Measurements from ENCODE around the gene MT1H.

MT1H gene

DNA sequence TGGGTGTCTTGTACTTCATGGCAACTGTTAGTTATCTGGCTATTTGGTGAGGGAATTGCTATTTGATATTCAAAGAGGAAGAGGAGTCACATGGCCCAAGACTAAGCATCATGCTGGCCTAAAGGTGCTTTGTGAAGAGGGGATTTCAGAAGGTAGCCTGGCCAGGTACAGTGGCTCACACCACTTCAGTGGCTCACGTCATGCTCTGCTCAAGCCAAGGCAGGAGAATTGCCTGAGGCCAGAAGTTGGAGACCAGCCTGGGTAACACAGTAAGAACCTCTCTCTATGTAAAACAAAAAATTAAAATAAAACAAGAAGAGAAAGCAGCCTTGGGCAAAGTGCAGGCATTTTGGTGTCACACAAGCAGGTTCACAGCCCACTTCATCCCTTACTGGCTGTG is 24.3 kb upstream of the MT1H start:
- no peak for TF ChIP-seq CTCF (IDR thresholded peaks at IDR 0.05; ENCODE audit: insufficient read depth, low read depth, low read length, missing control alignments)
- no peak overlapping the region for H3K4me3 ChIP-seq (ENCODE audit: low read length)
- DNase-seq (ENCODE audit: low read depth): peak; percentile 51

DNA sequence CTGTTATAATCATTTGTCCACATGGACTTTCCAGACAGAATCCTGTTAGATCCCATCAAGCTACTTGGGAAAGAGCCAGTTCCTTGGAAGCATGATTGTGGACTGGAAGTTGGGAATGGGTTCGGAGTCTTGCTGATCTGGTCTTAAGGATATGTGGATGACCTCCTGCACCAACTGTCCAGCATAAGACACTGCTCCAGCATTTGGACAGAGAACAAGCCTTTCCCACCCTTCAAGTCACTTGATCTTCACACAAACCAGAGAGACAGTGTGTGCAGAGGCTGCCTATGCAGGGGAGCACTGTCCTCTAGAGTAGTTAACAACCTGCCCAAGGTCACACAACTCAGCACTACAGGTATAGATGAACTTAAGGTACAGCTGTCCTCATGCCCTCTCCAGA is 23.8 kb upstream of the MT1H start:
- H3K4me3 ChIP-seq (ENCODE audit: low read length): no peak overlapping the region
- no peak for DNase-seq (ENCODE audit: low read depth)
- TF ChIP-seq CTCF (IDR thresholded peaks at IDR 0.05; ENCODE audit: insufficient read depth, low read depth, low read length, missing control alignments): no peak

DNA sequence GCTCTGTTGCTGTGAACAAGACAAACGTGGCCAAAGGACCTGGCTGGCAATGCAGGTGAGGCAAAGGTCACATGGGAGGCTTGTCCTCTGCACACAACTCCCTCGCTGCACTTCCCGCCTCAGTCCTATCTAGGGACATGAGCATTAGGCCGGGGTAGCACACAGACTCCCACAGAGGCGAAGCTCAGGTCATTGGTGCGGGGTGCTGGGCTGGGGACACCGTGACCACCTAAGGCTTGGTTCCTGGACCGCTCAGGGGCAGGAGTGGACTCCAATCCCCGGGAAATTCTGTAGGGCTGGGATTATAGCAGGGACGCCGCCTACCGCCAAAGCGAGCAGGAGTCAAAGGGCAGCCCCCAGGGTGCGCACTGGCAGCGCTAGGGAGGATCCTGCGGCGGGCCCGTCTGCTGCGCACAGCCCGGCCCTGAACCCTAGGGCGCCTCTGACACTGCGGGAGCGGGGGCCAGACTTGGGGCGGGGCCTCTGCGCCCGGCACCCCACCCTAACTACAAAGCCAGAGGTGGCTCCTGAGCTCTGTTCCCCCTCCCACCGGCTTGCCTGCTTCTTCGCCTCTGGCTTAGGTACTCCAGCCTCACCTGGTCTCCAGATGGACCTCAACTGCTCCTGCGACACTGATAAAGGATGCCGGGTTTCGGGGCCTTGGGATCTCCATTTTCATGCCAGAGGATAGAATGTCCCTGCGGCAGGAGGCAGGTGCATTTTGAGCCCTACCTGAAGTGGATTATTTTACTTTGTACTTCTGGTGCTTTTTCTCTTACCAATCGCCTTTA is 21.8 kb upstream of the MT1H start:
- no peak for TF ChIP-seq CTCF (IDR thresholded peaks at IDR 0.05; ENCODE audit: insufficient read depth, low read depth, low read length, missing control alignments)
- H3K4me3 ChIP-seq (ENCODE audit: low read length): no peak overlapping the region
- DNase-seq (ENCODE audit: low read depth): no peak

GRCh38 chr16:56649271-56649670 is 20.3 kb upstream of the MT1H start:
- TF ChIP-seq CTCF (IDR thresholded peaks at IDR 0.05; ENCODE audit: insufficient read depth, low read depth, low read length, missing control alignments): no peak
- H3K4me3 ChIP-seq (ENCODE audit: low read length): no peak overlapping the region
- DNase-seq (ENCODE audit: low read depth): no peak

DNA sequence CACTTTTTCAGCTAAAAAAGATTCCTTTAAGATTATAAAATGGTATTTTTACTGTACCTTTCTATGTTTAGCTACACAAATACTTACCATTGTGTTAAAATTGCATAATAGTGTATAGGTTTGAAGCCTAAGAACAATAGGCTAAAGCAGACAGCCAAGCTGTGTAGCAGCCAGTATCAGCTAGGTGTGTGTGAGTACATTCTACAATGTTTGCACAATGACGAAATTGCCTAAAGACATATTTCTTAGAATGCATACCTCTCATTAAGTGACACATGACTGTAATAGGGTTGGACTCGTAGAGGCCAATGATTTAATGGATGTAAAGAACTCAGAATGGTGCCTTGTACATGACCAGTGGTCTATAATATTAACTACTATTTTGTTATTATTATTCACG is 19.8 kb upstream of the MT1H start:
- no peak overlapping the region for H3K4me3 ChIP-seq (ENCODE audit: low read length)
- peak; percentile 97 for DNase-seq (ENCODE audit: low read depth)
- TF ChIP-seq CTCF (IDR thresholded peaks at IDR 0.05; ENCODE audit: insufficient read depth, low read depth, low read length, missing control alignments): no peak

DNA sequence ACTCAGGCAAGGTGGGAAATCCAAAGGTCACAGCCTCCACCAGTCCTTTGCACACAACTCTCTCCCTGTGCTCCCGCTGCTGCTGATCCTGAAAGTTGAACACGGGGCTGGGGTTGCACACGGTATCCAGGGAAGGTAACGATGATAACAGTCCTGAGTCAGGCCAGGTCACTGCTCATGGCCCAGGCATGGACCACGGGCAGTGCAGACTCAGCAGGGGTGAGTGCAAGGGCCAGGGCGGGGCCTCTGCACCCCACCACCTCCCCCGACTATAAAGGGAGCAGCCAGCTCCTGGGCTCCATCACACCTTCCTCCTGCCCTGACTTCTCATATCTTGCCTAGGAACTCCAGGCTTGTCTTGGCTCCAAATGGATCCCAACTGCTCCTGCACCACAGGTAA is 18.0 kb upstream of the MT1H start, which contains the start of gene MT1B:
Gene MT1B (plus strand): TSS at position 301 of the 400 bp plus-strand sequence. CDS start 68 bp downstream, at position 369.
- no peak for DNase-seq (ENCODE audit: low read depth)
- H3K4me3 ChIP-seq (ENCODE audit: low read length): no peak within 1 kb of the TSS
- no peak for TF ChIP-seq CTCF (IDR thresholded peaks at IDR 0.05; ENCODE audit: insufficient read depth, low read depth, low read length, missing control alignments)

DNA sequence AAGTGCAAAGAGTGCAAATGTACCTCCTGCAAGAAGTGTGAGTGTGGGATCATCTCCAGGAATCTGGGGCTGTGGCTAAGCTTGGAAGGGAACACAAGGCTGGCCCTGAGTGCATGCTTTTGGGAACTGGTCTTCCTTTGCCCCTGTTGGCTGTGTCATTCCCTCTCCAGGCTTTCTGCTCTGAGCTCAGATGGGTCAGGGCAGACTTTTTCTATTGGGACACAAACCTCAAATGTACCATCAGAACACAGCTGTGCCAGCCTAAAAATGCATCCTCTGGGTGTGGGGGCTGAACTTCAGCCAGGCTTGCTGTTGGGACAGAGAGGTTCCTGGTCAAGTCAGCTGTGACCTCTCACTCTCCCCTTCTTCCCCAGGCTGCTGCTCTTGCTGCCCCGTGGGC is 17.0 kb upstream of the MT1H start:
- no peak overlapping the region for H3K4me3 ChIP-seq (ENCODE audit: low read length)
- DNase-seq (ENCODE audit: low read depth): no peak
- no peak for TF ChIP-seq CTCF (IDR thresholded peaks at IDR 0.05; ENCODE audit: insufficient read depth, low read depth, low read length, missing control alignments)
